ENCODE measurements around the gene PLA2G2F. TPM values are rescaled to one million over a fixed set of nuclear protein-coding genes. Genes with fewer than 3 reads are reported as not detected.

PLA2G2F gene
- total and polyA plus RNA-seq, 9 donors: 0.02 to 0.30 (median 0.11) TPM; not detected in 5

- TF ChIP-seq POLR2A (IDR thresholded peaks at IDR 0.05) (no peak), EP300 (IDR thresholded peaks at IDR 0.05) (no peak)
- TF ChIP-seq, protein P1, sequence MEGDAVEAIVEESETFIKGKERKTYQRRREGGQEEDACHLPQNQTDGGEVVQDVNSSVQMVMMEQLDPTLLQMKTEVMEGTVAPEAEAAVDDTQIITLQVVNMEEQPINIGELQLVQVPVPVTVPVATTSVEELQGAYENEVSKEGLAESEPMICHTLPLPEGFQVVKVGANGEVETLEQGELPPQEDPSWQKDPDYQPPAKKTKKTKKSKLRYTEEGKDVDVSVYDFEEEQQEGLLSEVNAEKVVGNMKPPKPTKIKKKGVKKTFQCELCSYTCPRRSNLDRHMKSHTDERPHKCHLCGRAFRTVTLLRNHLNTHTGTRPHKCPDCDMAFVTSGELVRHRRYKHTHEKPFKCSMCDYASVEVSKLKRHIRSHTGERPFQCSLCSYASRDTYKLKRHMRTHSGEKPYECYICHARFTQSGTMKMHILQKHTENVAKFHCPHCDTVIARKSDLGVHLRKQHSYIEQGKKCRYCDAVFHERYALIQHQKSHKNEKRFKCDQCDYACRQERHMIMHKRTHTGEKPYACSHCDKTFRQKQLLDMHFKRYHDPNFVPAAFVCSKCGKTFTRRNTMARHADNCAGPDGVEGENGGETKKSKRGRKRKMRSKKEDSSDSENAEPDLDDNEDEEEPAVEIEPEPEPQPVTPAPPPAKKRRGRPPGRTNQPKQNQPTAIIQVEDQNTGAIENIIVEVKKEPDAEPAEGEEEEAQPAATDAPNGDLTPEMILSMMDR (IDR thresholded peaks at IDR 0.05): no peak
- no peak for DNase-seq
- intact Hi-C loops (cut with DNase I): no loop called here
Observed at GRCh38 chr1:20169932-20170331, 30.8 kb downstream of the PLA2G2F start.

GRCh38 chr1:20172033-20172590 is 33.0 kb downstream of the PLA2G2F start:
- H3K27ac ChIP-seq: no peak overlapping the region
- H3K4me1 ChIP-seq (ENCODE audit: insufficient read depth): no peaks in the 10 kb centered on the region
- no peaks in the 10 kb centered on the region for H3K36me3 ChIP-seq
- TF ChIP-seq POLR2A (IDR thresholded peaks at IDR 0.05) (no peak), EP300 (IDR thresholded peaks at IDR 0.05) (no peak)
- TF ChIP-seq, protein P1 (IDR thresholded peaks at IDR 0.05): no peak
- no peak overlapping the region for H3K4me3 ChIP-seq
- H3K9me3 ChIP-seq: no peaks in the 10 kb centered on the region
- intact Hi-C loops (cut with DNase I): no loop called here
- DNase-seq: no peak
- WGBS, 3 donors: 91 to 95% (median 93%) methylated on average over 12 of the region's 12 CpGs
- H3K27me3 ChIP-seq: no peaks in the 10 kb centered on the region

More at GRCh38 chr1:20169932-20170331, 30.8 kb downstream of the PLA2G2F start:
- Histone ChIP-seq H3K9me3 (no peaks in the 10 kb centered on the region), H3K27me3 (no peaks in the 10 kb centered on the region), H3K4me3 (no peak overlapping the region), H3K36me3 (no peaks in the 10 kb centered on the region), H3K27ac (no peak overlapping the region), H3K4me1 (ENCODE audit: insufficient read depth) (no peaks in the 10 kb centered on the region)
- WGBS, 3 donors: 73 to 94% (median 86%) methylated on average over 5 of the region's 5 CpGs

DNA sequence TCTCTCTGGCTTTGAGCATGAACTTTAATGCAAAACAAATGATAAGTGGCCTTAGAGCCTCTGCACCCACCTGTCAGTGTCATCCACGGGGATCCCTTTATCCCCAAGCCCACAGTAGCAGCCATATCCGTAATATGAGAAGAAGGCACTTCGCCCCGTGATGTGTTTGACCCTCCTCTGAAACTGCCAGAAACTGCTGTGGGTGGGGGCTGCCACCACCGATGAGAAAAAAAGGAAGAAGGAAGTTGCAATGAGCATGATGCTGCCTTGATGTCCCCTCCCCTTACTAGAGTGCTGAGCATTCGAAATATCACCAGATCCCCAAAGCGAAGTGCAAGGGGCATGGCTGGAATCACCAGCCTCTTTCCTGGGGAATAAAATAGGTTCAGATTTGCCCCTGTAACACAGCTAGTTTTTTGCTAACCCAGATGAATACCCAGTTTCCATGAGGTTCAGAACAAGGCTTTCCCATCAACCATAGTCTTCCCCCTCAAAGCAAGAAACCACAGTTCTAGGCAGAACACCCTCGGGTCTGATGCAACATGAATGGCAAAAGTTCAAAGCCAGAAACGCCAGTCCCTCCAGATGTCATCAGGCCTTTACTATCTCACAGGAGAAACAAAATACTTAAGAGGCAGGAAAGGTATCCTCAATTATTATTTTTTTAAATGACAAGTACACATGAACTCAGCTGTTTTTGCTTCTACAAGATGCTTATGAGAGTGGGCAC is 36.0 kb downstream of the PLA2G2F start:
- Histone ChIP-seq H3K27ac (no peak overlapping the region), H3K4me1 (ENCODE audit: insufficient read depth) (no peaks in the 10 kb centered on the region), H3K4me3 (no peak overlapping the region), H3K27me3 (no peaks in the 10 kb centered on the region), H3K9me3 (no peaks in the 10 kb centered on the region), H3K36me3 (no peaks in the 10 kb centered on the region)
- WGBS, 3 donors: 50 to 59% (median 57%) methylated on average over 9 of the region's 9 CpGs
- intact Hi-C loops (cut with DNase I): no loop called here
- TF ChIP-seq POLR2A (IDR thresholded peaks at IDR 0.05): no peak
- DNase-seq: no peak

GRCh38 chr1:20178634-20179370 is 39.7 kb downstream of the PLA2G2F start:
- intact Hi-C loops (cut with DNase I): no loop called here
- WGBS, 3 donors: 69 to 79% (median 77%) methylated on average over 13 of the region's 13 CpGs
- no peaks in the 10 kb centered on the region for H3K36me3 ChIP-seq
- no peak overlapping the region for H3K27ac ChIP-seq
- no peak for TF ChIP-seq POLR2A (IDR thresholded peaks at IDR 0.05)
- TF ChIP-seq, protein P1 (IDR thresholded peaks at IDR 0.05): no peak
- no peak for TF ChIP-seq EP300 (IDR thresholded peaks at IDR 0.05)
- H3K4me1 ChIP-seq (ENCODE audit: insufficient read depth): no peaks in the 10 kb centered on the region
- no peak for DNase-seq
- H3K27me3 ChIP-seq: no peaks in the 10 kb centered on the region
- H3K4me3 ChIP-seq: no peak overlapping the region
- H3K9me3 ChIP-seq: no peaks in the 10 kb centered on the region
